ENCODE data around the gene RBM6. TPM values are rescaled to one million over a fixed set of nuclear protein-coding genes. Genes with fewer than 3 reads are reported as not detected.
"Not testable (repeated sequence)": the region's sequence is repeated elsewhere in the genome, so short reads cannot be mapped to it uniquely, and the experiment has no call there.

Gene RBM6
- total RNA-seq, 4 donors from 2014 or later = 113 to 148 (median 129) TPM

- Histone ChIP-seq H3K4me3 (replicated peaks in 1 of 3) (no peak overlapping the region), H3K4me1 (peaks cover 0 to under 1% of the 10 kb centered on the region in 2 donors), H3K36me3 (peaks cover 3 to 8% of the 10 kb centered on the region in 2 donors), H3K27me3 (no peaks in the 10 kb centered on the region), H3K9me3 (no peaks in the 10 kb centered on the region), H3K27ac (no peak overlapping the region)
- DNase-seq = no peak
- no peak for TF ChIP-seq POLR2A (IDR thresholded peaks at IDR 0.05)
- TF ChIP-seq, protein P1, sequence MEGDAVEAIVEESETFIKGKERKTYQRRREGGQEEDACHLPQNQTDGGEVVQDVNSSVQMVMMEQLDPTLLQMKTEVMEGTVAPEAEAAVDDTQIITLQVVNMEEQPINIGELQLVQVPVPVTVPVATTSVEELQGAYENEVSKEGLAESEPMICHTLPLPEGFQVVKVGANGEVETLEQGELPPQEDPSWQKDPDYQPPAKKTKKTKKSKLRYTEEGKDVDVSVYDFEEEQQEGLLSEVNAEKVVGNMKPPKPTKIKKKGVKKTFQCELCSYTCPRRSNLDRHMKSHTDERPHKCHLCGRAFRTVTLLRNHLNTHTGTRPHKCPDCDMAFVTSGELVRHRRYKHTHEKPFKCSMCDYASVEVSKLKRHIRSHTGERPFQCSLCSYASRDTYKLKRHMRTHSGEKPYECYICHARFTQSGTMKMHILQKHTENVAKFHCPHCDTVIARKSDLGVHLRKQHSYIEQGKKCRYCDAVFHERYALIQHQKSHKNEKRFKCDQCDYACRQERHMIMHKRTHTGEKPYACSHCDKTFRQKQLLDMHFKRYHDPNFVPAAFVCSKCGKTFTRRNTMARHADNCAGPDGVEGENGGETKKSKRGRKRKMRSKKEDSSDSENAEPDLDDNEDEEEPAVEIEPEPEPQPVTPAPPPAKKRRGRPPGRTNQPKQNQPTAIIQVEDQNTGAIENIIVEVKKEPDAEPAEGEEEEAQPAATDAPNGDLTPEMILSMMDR (IDR thresholded peaks at IDR 0.05) = no peak
- WGBS, 2 donors = 90 to 96% methylated on average over 8 to 10 of the region's 15 CpGs
- intact Hi-C loops (cut with DNase I) = no loop called here
Observed at GRCh38 chr3:49911611-49912010, 28.3 kb upstream of the RBM6 start.

- 91 to 92% methylated on average over 4 of the region's 4 CpGs for WGBS, 2 donors
- intact Hi-C loops (cut with DNase I) = no loop called here
- H3K36me3 ChIP-seq = peaks cover 3 to 8% of the 10 kb centered on the region in 2 donors
Observed at GRCh38 chr3:49912881-49913281, 27.1 kb upstream of the RBM6 start.

DNA sequence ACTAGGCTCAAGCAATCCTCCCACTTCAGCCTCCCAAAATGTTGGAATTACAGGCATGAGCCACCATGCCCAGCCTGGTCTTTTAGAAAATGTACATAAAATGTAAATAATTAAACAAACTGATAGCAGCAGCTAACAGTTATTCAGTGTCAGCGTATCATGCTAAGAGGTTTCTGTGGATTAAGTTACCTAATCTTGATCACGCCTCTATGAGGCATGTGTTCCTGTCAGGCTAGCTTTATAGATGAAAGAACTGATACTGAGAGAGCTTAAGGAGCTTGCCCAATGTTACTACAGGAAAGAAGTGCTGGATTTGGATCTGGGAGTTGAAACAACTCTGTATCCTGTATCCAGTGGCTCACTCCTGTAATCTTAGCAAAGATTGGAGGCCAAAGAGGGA, 25.0 kb upstream of the RBM6 start:
- H3K4me3 ChIP-seq (replicated peaks in 1 of 3) = no peak overlapping the region
- H3K9me3 ChIP-seq = no peaks in the 10 kb centered on the region
- H3K36me3 ChIP-seq = peaks cover 0 to 3% of the 10 kb centered on the region in 2 donors
- intact Hi-C loops (cut with DNase I) = no loop called here
- TF ChIP-seq, protein P1 (IDR thresholded peaks at IDR 0.05) = no peak
- TF ChIP-seq POLR2A (IDR thresholded peaks at IDR 0.05) = no peak
- H3K27me3 ChIP-seq = no peaks in the 10 kb centered on the region
- H3K4me1 ChIP-seq = no peaks in the 10 kb centered on the region
- no peak for DNase-seq
- WGBS, 2 donors = 91 to 95% methylated on average over 2 of the region's 2 CpGs
- no peak overlapping the region for H3K27ac ChIP-seq

More at GRCh38 chr3:49912881-49913281, 27.1 kb upstream of the RBM6 start:
- Histone ChIP-seq H3K27me3 (no peaks in the 10 kb centered on the region), H3K9me3 (no peaks in the 10 kb centered on the region), H3K4me1 (no peaks in the 10 kb centered on the region), H3K4me3 (replicated peaks in 1 of 3) (no peak overlapping the region), H3K27ac (no peak overlapping the region)
- DNase-seq = no peak
- TF ChIP-seq, protein P1 (IDR thresholded peaks at IDR 0.05) = no peak
- no peak for TF ChIP-seq POLR2A (IDR thresholded peaks at IDR 0.05)

GRCh38 chr3:49916686-49917085, 23.3 kb upstream of the RBM6 start:
- Histone ChIP-seq H3K36me3 (no peaks in the 10 kb centered on the region), H3K4me3 (replicated peaks in 1 of 3) (no peak overlapping the region)
- WGBS, 2 donors = 88 to 93% methylated on average over 5 of the region's 5 CpGs

GRCh38 chr3:49917806-49918590, 22.0 kb upstream of the RBM6 start:
- H3K27ac ChIP-seq; intact Hi-C loops (cut with DNase I): not testable (repeated sequence)
- WGBS, 2 donors = 94 to 96% methylated on average over 19 of the region's 19 CpGs

More at GRCh38 chr3:49916686-49917085, 23.3 kb upstream of the RBM6 start:
- intact Hi-C loops (cut with DNase I) = no loop called here
- TF ChIP-seq POLR2A (IDR thresholded peaks at IDR 0.05) = no peak
- TF ChIP-seq, protein P1 (IDR thresholded peaks at IDR 0.05) = no peak
- Histone ChIP-seq H3K4me1 (no peaks in the 10 kb centered on the region), H3K9me3 (no peaks in the 10 kb centered on the region), H3K27me3 (no peaks in the 10 kb centered on the region), H3K27ac (no peak overlapping the region)
- DNase-seq = no peak

More at GRCh38 chr3:49917806-49918590, 22.0 kb upstream of the RBM6 start:
- H3K27me3 ChIP-seq; H3K36me3 ChIP-seq; H3K4me1 ChIP-seq; H3K9me3 ChIP-seq; H3K4me3 ChIP-seq (replicated peaks in 1 of 3); DNase-seq: not testable (repeated sequence)

Measured in thyroid gland (tissue), 4 donors.